ENCODE results near the gene SPECC1. TPM values are rescaled to one million over a fixed set of nuclear protein-coding genes. Genes with fewer than 3 reads are reported as not detected.

The SPECC1 gene
- total and polyA plus RNA-seq, 9 of the 15 experiments (the other 6 are each of a cell fraction or from before 2014, with no cell fraction given) = 2.4 to 19.6 (median 14.7) TPM

- TF ChIP-seq ZBTB5 (IDR thresholded peaks at IDR 0.05) (no peak), ELF1 (tag; IDR thresholded peaks at IDR 0.05) (no peak), MAFF (IDR thresholded peaks at IDR 0.05; ENCODE audit: low read length) (no peak), HOMEZ (CRISPR knock-in tag; IDR thresholded peaks at IDR 0.05) (no peak), NFIC (IDR thresholded peaks at IDR 0.05) (no peak), ZNF311 (CRISPR knock-in tag; IDR thresholded peaks at IDR 0.05) (no peak), ZNF280A (IDR thresholded peaks at IDR 0.05; ENCODE audit: low read depth, partially characterized antibody) (no peak)
Observed at GRCh38 chr17:20291853-20292252, 282.7 kb downstream of the SPECC1 start (continued).
